Effector memory CD8-positive, alpha-beta T cell (primary cell): ENCODE measurements around the gene GRK1.
A peak's percentile ranks its signal among the peaks of the same experiment; 100 is the strongest.
"Not testable (repeated sequence)": the region's sequence is repeated elsewhere in the genome, so short reads cannot be mapped to it uniquely, and the experiment has no call there.

ENCODE experiments used
- ATAC-seq: fragments of 150-1000 bp; cut with Tn5 transposase; replicated peaks from 2 replicates; pipeline ENCODE4 v1.10.0; 2021; ENCODE audit warnings: mild to moderate bottlenecking, moderate library complexity
- DNase-seq, 3 experiments: peaks; one replicate each; pipeline ENCODE4 v3.0.0; 2021
- H3K27ac Mint-ChIP-seq, 2 donors: one replicate each; pipeline ENCODE4 v1.8.0; 2022; ENCODE audit warnings: mild to moderate bottlenecking in 2 of 2, mixed read lengths in 2 of 2, moderate library complexity in 2 of 2
- H3K27me3 Mint-ChIP-seq, 2 donors: one replicate each; pipeline ENCODE4 v1.8.0; 2022; ENCODE audit warnings: mixed read lengths in 2 of 2
- H3K36me3 Mint-ChIP-seq: one replicate; pipeline ENCODE4 v1.8.0; 2022; ENCODE audit warnings: mild to moderate bottlenecking, moderate library complexity, mixed read lengths; ENCODE audit not compliant: insufficient read depth
- H3K4me1 Mint-ChIP-seq, 2 donors: one replicate each; pipeline ENCODE4 v1.8.0; 2022; ENCODE audit warnings: low read depth in 2 of 2, mixed read lengths in 2 of 2
- H3K4me3 Mint-ChIP-seq, 2 donors: one replicate each; pipeline ENCODE4 v1.8.0; 2022; ENCODE audit warnings: mild to moderate bottlenecking in 2 of 2, mixed read lengths in 2 of 2, moderate library complexity in 2 of 2
- H3K9me3 Mint-ChIP-seq, 2 donors: one replicate each; pipeline ENCODE4 v1.8.0; 2022; ENCODE audit warnings: mixed read lengths in 2 of 2

Gene GRK1

DNA sequence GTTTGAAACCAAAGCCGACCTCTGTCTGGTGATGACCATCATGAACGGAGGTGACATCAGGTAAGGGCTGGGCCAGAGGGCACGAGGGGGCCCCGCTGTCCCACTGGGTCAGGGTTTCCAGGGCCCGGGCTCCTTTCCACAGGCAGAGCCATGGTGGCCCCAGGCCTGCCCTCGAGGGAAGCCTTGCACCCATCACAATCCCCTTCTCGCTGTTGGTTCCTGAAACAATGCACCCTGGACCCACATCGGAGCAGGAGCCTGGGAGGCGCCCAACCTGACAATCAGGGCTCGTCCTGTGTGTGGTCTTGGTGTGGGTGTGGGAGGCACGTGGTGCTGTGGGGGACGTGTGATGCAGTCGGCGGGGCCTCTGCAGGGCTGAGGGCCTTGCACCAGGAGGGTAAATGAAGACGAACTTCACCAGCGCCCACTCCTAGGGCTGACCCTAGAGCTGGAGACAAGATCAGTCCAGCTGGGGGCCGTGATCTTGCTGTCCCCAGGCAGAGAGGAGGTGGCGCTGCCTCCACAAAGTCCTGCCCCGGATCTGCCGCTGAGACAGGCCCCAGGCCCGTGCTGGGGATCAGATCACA, 2.8 kb downstream of the GRK1 start:
- Mint-ChIP-seq H3K4me1 (peaks cover 3 to 5% of the 10 kb centered on the region in 2 donors), H3K27me3 (peaks cover 0 to 14% of the 10 kb centered on the region in 2 donors), H3K27ac (no peak overlapping the region), H3K4me3 (no peak overlapping the region), H3K36me3 (peaks cover 4% of the 10 kb centered on the region), H3K9me3 (peaks cover 0 to 2% of the 10 kb centered on the region in 2 donors)
- DNase-seq (no peak), ATAC-seq (no peak)

DNA sequence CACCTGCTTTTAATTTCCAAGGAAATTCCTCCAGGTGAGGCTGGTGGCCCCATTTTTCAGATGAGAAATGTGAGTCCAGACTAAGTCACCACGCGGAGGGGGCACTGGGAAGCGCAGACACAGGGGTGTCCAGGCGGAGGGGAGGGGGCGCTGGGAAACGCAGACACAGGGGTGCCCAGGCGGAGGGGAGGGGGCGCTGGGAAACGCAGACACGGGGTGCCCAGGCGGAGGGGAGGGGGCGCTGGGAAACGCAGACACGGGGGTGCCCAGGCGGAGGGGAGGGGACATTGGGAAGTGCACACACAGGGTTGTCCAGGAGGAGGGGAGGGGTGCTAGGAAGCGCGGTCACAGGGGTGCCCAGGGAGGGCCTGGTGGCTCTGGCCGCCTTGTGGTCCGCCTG, 3.5 kb downstream of the GRK1 start:
- H3K27me3 Mint-ChIP-seq: peaks cover 0 to 14% of the 10 kb centered on the region in 2 donors
- ATAC-seq (no peak), DNase-seq (no peak)
- no peak overlapping the region for H3K4me3 Mint-ChIP-seq
- peaks cover 4% of the 10 kb centered on the region for H3K36me3 Mint-ChIP-seq
- peaks cover 0 to 2% of the 10 kb centered on the region in 2 donors for H3K9me3 Mint-ChIP-seq
- peaks cover 3 to 5% of the 10 kb centered on the region in 2 donors for H3K4me1 Mint-ChIP-seq
- no peak overlapping the region for H3K27ac Mint-ChIP-seq

DNA sequence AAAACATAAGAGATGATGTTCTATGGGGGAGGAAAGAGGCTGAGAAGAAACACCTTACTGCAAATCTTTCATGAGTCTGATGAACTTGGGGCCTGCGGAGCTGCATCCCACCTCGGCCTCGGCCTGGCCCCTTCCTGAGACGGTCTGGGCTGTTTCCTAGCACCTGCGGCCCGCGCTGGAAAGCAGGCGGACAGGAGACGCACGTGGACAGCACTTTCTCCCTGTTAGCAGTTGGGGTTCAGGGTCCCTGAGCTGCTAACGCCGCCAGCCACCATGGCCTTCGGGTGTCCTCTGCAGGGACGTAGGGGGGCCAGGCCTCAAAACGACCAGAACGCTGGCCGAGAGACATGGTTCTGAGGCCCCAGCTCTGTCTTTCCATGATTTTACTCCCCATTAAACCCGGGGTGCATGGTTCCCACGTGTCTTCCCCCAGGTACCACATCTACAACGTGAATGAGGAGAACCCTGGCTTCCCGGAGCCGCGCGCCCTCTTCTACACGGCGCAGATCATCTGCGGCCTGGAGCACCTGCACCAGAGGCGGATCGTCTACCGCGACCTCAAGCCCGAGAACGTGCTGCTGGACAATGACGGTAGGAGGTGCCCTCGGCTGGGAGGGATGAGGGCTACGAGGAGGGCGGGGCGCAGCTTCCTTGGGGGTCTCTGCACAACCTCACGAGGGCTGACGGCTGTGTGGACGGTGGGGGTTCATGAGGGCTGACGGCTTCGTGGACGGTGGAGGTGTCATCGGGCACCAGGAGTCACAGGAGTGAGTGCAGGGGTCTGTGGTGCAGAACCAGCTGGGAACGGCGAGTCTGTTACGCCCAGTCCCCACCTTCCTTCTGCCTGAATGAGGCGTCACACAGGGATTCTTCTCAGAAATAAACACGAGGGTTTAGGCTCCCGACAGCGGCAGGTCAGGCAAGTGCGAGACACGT, 4.3 kb downstream of the GRK1 start:
- no peak overlapping the region for H3K4me3 Mint-ChIP-seq
- peaks cover 0 to 14% of the 10 kb centered on the region in 2 donors for H3K27me3 Mint-ChIP-seq
- peaks cover 4% of the 10 kb centered on the region for H3K36me3 Mint-ChIP-seq
- peaks cover 0 to 2% of the 10 kb centered on the region in 2 donors for H3K9me3 Mint-ChIP-seq
- DNase-seq: no peak
- ATAC-seq: no peak
- peaks cover 3 to 5% of the 10 kb centered on the region in 2 donors for H3K4me1 Mint-ChIP-seq
- H3K27ac Mint-ChIP-seq: no peak overlapping the region

DNA sequence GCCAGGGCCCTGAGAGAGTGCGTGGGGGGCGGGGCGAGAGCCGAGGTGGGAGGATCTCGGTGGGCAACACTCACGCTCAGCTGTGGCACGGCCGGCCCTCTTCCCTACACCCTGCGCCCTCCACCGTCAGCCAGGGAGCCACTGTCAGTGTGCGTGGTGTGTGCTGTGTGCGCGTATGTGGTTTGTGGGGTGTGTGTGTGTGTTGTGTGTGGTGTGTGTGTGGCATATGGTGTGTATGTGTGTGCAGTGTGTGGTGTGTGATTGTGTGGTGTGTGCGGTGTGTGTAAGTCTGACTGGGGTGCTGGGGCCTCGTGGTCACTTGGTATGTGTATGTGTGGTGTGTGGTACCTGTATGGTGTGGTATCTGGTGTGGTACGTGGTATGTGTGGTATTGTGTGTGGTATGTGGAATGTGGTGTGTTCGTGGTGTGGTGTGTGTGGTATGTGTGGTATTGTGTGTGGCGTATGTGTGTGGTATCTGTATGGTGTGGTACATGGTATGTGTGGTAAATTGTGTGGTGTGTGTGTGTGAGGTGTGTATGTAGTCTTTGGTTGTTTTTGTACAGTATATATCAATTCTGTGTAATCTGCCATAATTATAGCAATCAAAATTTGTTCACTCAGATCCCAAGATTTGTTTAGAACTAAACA, 5.1 kb downstream of the GRK1 start:
- Mint-ChIP-seq H3K4me1 (peaks cover 3 to 5% of the 10 kb centered on the region in 2 donors), H3K27ac (peak overlapping the region in 1 of 2 donors; percentile 2), H3K27me3 (peaks cover 0 to 14% of the 10 kb centered on the region in 2 donors), H3K9me3 (peaks cover 0 to 2% of the 10 kb centered on the region in 2 donors), H3K4me3 (no peak overlapping the region), H3K36me3 (peaks cover 4% of the 10 kb centered on the region)
- ATAC-seq (peak; percentile 21), DNase-seq (no peak)

DNA sequence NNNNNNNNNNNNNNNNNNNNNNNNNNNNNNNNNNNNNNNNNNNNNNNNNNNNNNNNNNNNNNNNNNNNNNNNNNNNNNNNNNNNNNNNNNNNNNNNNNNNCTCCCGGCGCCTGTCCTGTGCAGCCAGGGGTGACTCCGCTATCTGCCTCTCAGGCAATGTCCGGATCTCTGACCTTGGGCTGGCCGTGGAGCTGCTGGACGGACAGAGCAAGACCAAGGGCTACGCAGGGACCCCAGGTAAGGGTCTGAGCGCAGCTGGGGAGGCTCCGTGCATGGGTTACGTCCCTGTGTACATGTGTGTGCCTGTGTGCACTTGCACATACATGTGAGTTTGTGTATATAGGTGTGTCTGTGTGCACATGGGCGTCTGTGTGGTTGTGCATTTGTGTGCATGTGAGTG, 55.9 kb downstream of the GRK1 start:
- Mint-ChIP-seq H3K4me3 (no peak overlapping the region), H3K36me3 (peaks cover 31% of the 10 kb centered on the region), H3K27me3 (no peaks in the 10 kb centered on the region), H3K9me3 (no peaks in the 10 kb centered on the region), H3K27ac (no peak overlapping the region), H3K4me1 (peaks cover 0 to 7% of the 10 kb centered on the region in 2 donors)
- no peak for DNase-seq
- ATAC-seq: no peak

DNA sequence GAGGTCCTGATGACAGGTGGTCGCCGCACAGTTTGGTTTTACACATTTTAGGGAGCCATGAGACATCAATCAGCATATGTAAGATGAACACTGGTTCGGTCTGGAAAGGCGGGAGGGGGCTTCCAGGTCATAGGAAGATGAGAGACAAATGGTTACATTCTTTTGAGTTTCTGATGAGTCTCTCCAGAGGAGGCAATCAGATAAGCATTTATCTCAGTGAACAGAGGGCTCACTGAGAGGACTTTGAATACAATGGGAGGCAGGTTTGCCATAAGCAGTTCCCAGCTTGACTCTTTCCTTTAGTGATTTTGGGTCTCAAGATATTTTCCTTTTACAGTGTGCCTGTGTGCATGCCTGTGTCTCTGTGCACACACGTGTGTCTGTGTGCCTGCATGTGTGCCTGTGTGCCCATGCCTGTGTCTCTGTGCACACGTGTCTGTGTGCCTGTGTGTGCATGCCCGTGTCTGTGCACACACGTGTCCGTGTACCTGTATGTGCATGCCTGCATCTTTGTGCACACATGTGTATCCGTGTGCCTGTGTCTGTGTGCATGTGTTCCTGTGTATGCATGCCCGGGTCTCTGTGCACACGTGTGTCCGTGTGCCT, 56.5 kb downstream of the GRK1 start:
- peaks cover 33% of the 10 kb centered on the region for H3K36me3 Mint-ChIP-seq
- H3K27ac Mint-ChIP-seq: no peak overlapping the region
- ATAC-seq: no peak
- H3K27me3 Mint-ChIP-seq: peaks cover 2 to 3% of the 10 kb centered on the region in 2 donors
- no peak for DNase-seq
- no peaks in the 10 kb centered on the region for H3K9me3 Mint-ChIP-seq
- H3K4me3 Mint-ChIP-seq: peak overlapping the region; percentile 15 to 84
- H3K4me1 Mint-ChIP-seq: peaks cover 0 to 7% of the 10 kb centered on the region in 2 donors

DNA sequence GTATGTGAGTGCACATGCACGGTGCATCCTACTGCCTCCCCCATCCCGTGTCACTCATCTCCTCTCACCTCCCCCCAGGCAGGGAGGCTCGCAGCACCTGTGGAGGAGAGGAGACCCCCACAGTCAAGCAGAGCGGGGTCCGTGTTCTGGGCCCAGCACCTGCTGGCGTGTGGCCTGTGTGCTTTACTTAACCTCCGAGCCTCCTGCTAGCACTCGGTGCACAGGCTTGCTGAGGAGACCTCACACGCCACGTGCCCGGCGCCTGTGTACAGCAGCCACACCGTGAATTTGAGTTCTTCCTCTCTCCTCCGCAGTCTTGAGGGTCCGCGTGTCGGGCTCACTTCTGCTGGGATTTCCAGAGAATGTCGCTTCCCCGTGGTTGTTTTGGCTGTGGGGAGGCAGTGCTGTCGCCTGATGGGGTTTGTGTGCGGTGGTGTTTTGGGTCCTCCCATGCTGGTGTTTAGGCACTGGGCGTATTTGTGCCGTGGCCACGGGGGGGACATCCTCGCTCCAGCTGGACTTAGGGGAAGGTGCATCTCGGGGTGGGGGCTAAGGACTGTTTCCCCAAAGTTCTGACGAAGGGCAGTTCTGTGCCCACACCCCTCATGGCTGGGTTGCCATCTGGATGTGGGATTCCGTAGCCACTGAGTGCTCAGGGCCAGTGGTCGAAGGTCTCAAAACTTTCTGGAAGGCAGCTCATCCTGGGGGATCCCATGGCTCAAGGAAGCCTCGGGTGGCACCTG, 57.2 kb downstream of the GRK1 start:
- H3K9me3 Mint-ChIP-seq: no peaks in the 10 kb centered on the region
- H3K36me3 Mint-ChIP-seq: peaks cover 34% of the 10 kb centered on the region
- H3K4me1 Mint-ChIP-seq: peaks cover 0 to 7% of the 10 kb centered on the region in 2 donors
- DNase-seq (no peak), ATAC-seq (no peak)
- H3K27me3 Mint-ChIP-seq: peaks cover 8 to 10% of the 10 kb centered on the region in 2 donors
- H3K4me3 Mint-ChIP-seq: peak overlapping the region; percentile 77 to 84
- H3K27ac Mint-ChIP-seq: peak overlapping the region; percentile 88 to 97

DNA sequence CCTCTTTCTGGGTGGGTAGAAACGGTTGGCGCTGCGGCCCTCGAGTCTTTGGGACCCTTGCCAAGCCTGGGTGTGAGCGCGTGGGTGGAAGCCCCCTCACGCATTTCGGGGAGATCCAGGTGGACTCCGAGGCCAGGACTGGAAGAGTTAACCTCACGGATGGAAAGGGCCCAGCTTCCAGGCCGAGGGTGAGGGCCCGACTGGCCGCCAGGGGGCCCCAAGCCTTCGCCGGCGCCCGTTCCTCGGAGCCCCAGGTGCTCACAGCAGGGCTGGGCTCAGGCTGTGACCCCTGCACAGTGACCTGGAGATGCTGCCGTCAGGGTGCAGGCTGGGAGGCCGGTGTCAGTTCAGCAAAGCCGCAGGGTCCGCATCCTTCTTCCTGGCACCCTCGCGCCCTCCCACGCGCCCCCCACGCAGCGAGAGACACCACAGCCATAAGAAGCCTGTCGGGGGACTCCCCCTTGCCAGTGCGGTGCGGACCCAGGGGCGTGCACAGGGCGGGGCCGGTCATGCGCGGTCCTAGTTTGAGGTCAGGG, 57.8 kb downstream of the GRK1 start:
- Mint-ChIP-seq H3K27ac (peak overlapping the region; percentile 88 to 97), H3K4me3 (peak overlapping the region; percentile 77 to 84), H3K9me3 (no peaks in the 10 kb centered on the region), H3K36me3 (peaks cover 34% of the 10 kb centered on the region), H3K4me1 (peaks cover 0 to 7% of the 10 kb centered on the region in 2 donors), H3K27me3 (peaks cover 14 to 17% of the 10 kb centered on the region in 2 donors)
- peak; percentile 93 for ATAC-seq
- DNase-seq: peak; percentile 83 to 85 (median 84)

DNA sequence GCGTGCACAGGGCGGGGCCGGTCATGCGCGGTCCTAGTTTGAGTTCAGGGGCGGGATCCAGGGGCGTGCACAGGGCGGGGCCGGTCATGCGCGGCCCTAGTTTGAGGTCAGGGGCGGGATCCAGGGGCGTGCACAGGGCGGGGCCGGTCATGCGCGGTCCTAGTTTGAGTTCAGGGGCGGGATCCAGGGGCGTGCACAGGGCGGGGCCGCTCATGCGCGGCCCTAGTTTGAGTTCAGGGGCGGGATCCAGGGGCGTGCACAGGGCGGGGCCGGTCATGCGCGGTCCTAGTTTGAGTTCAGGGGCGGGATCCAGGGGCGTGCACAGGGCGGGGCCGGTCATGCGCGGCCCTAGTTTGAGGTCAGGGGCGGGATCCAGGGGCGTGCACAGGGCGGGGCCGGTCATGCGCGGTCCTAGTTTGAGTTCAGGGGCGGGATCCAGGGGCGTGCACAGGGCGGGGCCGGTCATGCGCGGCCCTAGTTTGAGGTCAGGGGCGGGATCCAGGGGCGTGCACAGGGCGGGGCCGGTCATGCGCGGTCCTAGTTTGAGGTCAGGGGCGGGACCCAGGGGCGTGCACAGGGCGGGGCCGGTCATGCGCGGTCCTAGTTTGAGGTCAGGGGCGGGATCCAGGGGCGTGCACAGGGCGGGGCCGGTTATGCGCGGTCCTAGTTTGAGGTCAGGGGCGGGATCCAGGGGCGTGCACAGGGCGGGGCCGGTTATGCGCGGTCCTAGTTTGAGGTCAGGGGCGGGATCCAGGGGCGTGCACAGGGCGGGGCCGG, 58.5 kb downstream of the GRK1 start:
- not testable (repeated sequence) for H3K9me3 Mint-ChIP-seq, H3K4me1 Mint-ChIP-seq, ATAC-seq
- Mint-ChIP-seq H3K27ac (peak overlapping the region; percentile 88 to 97), H3K27me3 (peaks cover 14 to 23% of the 10 kb centered on the region in 2 donors), H3K36me3 (peaks cover 36% of the 10 kb centered on the region), H3K4me3 (peak overlapping the region; percentile 77 to 84)
- DNase-seq: peak; percentile 46 to 51 (median 51)

DNA sequence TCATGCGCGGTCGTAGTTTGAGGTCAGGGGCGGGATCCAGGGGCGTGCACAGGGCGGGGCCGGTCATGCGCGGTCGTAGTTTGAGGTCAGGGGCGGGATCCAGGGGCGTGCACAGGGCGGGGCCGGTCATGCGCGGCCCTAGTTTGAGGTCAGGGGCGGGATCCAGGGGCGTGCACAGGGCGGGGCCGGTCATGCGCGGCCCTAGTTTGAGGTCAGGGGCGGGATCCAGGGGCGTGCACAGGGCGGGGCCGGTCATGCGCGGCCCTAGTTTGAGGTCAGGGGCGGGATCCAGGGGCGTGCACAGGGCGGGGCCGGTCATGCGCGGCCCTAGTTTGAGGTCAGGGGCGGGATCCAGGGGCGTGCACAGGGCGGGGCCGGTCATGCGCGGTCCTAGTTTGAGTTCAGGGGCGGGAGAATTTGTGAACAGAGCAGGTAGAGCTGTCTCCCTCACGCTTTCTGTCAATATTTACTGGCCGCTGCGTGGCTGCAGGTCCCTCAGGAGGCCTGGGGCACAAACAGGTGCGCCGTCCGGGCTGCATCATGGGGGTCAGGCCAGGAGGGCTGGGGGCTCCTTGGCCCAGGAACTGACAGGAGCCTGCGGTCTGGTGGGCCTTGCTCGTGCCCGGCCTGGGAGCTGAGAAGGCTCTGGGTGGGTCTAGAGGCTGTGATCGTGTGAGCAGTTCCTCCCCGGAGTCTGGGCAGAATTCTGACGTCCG, 59.2 kb downstream of the GRK1 start:
- H3K27me3 Mint-ChIP-seq: peaks cover 14 to 27% of the 10 kb centered on the region in 2 donors
- DNase-seq (peak; percentile 26 to 29 (median 28)), ATAC-seq (peak; percentile 23)
- peak overlapping the region in 1 of 2 donors; percentile 80 for H3K27ac Mint-ChIP-seq
- peak overlapping the region; percentile 15 to 69 for H3K4me3 Mint-ChIP-seq
- not testable (repeated sequence) for H3K4me1 Mint-ChIP-seq, H3K9me3 Mint-ChIP-seq
- H3K36me3 Mint-ChIP-seq: peaks cover 37% of the 10 kb centered on the region

DNA sequence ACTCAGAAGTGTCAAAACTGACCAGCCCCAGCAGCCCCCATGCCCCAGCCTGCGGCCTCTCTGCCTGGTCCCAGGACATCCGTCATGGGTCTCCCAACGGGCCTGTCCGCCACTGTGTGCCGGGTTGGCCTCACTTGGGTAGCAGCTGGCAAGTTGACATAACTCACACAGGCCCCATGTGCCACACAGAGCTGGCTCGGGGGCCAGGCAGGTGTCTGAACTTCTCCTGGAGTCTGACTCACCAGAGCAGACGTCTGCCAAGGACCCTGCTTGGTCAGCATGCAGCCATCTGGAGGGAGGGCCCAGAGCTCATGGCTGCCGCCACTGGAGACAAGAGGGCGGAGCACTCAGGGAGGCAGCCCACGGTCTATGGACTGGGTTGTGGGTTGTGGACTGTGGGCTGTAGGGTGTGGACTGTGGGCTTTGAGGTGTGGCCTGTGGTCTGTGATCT, 60.0 kb downstream of the GRK1 start:
- Mint-ChIP-seq H3K27me3 (peaks cover 14 to 27% of the 10 kb centered on the region in 2 donors), H3K27ac (peak overlapping the region in 1 of 2 donors; percentile 80), H3K9me3 (no peaks in the 10 kb centered on the region), H3K4me1 (peaks cover 0 to 7% of the 10 kb centered on the region in 2 donors), H3K36me3 (peaks cover 38% of the 10 kb centered on the region), H3K4me3 (no peak overlapping the region)
- DNase-seq (no peak), ATAC-seq (no peak)
